Measurements from ENCODE around the gene TRPC4. TPM values are rescaled to one million over a fixed set of nuclear protein-coding genes. Genes with fewer than 3 reads are reported as not detected.

TRPC4 gene
- total RNA-seq, 2 experiments from 2014 or later = not detected

DNA sequence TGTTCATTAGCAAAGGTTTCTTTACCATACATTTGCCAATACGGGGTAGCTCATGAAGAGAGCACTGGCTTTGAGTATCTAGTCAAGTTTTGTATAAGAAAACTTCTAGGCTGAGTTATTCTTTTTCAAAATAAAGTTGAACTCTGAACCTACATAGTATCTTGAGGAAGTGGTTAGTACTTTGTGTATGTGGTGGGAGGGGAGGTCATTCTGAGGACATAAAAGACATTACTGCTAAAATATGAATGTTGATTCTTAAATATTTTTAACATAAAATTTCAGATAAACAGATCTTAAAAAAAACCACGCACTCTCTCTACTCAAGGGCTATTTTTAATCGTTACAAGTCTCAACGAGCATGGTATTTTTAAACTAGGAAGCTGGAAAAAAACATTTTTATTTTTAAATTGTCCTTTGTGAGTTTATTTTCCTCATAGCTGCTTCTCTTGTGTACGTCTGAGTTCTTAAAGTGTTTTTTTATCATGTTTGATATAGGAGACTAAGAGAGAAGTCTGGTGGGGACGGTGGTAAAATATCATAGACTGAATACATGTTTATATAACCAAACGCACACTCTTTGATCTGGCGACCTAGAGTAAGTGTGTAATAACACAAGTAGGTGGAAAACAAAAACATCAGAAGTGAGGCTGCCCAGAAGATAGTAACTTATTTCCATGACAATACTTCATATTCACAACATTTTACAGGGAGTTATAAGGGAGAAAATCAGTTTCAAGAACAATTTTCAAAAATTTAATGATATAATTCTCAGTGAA lies 153.0 kb downstream of the TRPC4 start:
- no peak overlapping the region for H3K27ac ChIP-seq (ENCODE audit: low read depth, low read length, poor library complexity, severe bottlenecking)
- H3K9me2 ChIP-seq (ENCODE audit: insufficient read depth, low read length) = no peaks in the 10 kb centered on the region
- ChIA-PET POLR2A (interaction anchor here (1.1 kb wide), 1 partner anchor 301 kb away, joined by 4 read pairs; no protein-coding TSS in a partner anchor), CTCF (ENCODE audit: unreplicated experiment) (no interaction called here)
- TF ChIP-seq EZH2phosphoT487 (IDR thresholded peaks at IDR 0.05; ENCODE audit: borderline replicate concordance, low read depth, low read length) (no peak), CTCF (conservative IDR thresholded peaks at IDR 0.05; ENCODE audit: low read length) (no peak)
- no peak overlapping the region for H3K4me3 ChIP-seq (ENCODE audit: low read depth, low read length, poor library complexity, severe bottlenecking)
- DNase-seq (ENCODE audit: low spot score) = no peak
- no peak overlapping the region for H3K4me2 ChIP-seq (ENCODE audit: low read length)
- no peak overlapping the region for H2AFZ ChIP-seq (ENCODE audit: low read length)
- peaks cover 5% of the 10 kb centered on the region for H3K4me1 ChIP-seq (ENCODE audit: insufficient read depth, low read length, poor library complexity, severe bottlenecking)
- no peaks in the 10 kb centered on the region for H4K20me1 ChIP-seq (ENCODE audit: insufficient read depth, low read length)
- no peaks in the 10 kb centered on the region for H3K9me3 ChIP-seq (ENCODE audit: low read length)
- H3K36me3 ChIP-seq (ENCODE audit: insufficient read depth, low read length) = no peaks in the 10 kb centered on the region
- no peaks in the 10 kb centered on the region for H3K79me2 ChIP-seq (ENCODE audit: insufficient read depth, low read depth, low read length)
- intact Hi-C loops (cut with micrococcal nuclease; ENCODE audit: unreplicated experiment) = no loop called here
- no TSS peak for BruUV-seq (replicated peaks)

DNA sequence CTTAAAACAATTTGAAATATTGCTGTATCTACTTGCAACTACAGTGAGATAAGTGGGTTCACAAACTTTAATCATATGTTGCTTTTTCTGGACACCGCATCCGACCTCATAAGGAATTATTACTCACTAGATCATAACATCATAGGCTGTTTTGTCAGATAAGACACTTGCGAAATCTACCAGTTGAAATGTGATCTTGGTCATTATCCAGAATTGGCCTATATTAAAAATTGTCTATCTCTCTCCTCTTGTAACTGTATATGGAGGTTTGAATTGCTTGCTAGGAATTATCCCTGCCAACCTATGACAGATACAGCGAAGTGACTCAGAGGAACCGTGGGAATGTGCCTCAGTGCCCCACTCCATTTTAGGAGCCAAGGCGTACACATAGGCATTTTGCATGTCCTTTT lies 154.0 kb downstream of the TRPC4 start:
- CTCF ChIA-PET (ENCODE audit: unreplicated experiment) = no interaction called here
- Histone ChIP-seq H3K79me2 (ENCODE audit: insufficient read depth, low read depth, low read length) (no peaks in the 10 kb centered on the region), H3K36me3 (ENCODE audit: insufficient read depth, low read length) (no peaks in the 10 kb centered on the region), H3K9me3 (ENCODE audit: low read length) (no peaks in the 10 kb centered on the region), H3K9me2 (ENCODE audit: insufficient read depth, low read length) (no peaks in the 10 kb centered on the region), H3K27ac (ENCODE audit: low read depth, low read length, poor library complexity, severe bottlenecking) (no peak overlapping the region), H3K4me2 (ENCODE audit: low read length) (no peak overlapping the region), H2AFZ (ENCODE audit: low read length) (no peak overlapping the region), H4K20me1 (ENCODE audit: insufficient read depth, low read length) (no peaks in the 10 kb centered on the region), H3K4me3 (ENCODE audit: low read depth, low read length, poor library complexity, severe bottlenecking) (no peak overlapping the region), H3K4me1 (ENCODE audit: insufficient read depth, low read length, poor library complexity, severe bottlenecking) (peaks cover 5% of the 10 kb centered on the region)
- no peak for DNase-seq (ENCODE audit: low spot score)
- POLR2A ChIA-PET = no interaction called here
- TF ChIP-seq CTCF (conservative IDR thresholded peaks at IDR 0.05; ENCODE audit: low read length) (no peak), EZH2phosphoT487 (IDR thresholded peaks at IDR 0.05; ENCODE audit: borderline replicate concordance, low read depth, low read length) (no peak)
- BruUV-seq (replicated peaks) = no TSS peak
- intact Hi-C loops (cut with micrococcal nuclease; ENCODE audit: unreplicated experiment) = no loop called here

DNA sequence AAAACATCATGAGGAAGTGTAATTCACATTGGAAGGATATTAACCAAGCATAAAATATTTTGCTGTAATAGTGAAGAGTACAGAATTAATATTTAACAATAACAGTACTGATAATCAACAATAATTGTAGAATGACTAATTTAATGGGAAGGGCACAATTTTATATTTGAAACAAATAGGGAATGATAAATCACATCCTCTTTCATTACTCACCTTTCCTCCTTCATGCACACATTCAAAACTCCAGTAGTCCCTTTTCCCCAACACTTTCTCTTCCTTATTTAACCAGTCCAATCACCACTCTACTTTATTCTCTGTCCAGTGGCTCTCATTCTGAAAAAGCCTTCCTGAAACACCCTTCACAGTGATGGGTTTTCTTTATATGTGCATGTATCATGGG lies 160.3 kb downstream of the TRPC4 start:
- intact Hi-C loops (cut with micrococcal nuclease; ENCODE audit: unreplicated experiment) = no loop called here
- Histone ChIP-seq H3K27ac (ENCODE audit: low read depth, low read length, poor library complexity, severe bottlenecking) (no peak overlapping the region), H3K36me3 (ENCODE audit: insufficient read depth, low read length) (no peaks in the 10 kb centered on the region), H3K9me2 (ENCODE audit: insufficient read depth, low read length) (no peaks in the 10 kb centered on the region), H3K79me2 (ENCODE audit: insufficient read depth, low read depth, low read length) (no peaks in the 10 kb centered on the region), H4K20me1 (ENCODE audit: insufficient read depth, low read length) (no peaks in the 10 kb centered on the region), H3K4me3 (ENCODE audit: low read depth, low read length, poor library complexity, severe bottlenecking) (no peak overlapping the region), H2AFZ (ENCODE audit: low read length) (no peak overlapping the region), H3K9me3 (ENCODE audit: low read length) (no peaks in the 10 kb centered on the region), H3K4me1 (ENCODE audit: insufficient read depth, low read length, poor library complexity, severe bottlenecking) (no peaks in the 10 kb centered on the region), H3K4me2 (ENCODE audit: low read length) (no peak overlapping the region)
- ChIA-PET POLR2A (no interaction called here), CTCF (ENCODE audit: unreplicated experiment) (no interaction called here)
- DNase-seq (ENCODE audit: low spot score) = no peak
- no peak for TF ChIP-seq CTCF (conservative IDR thresholded peaks at IDR 0.05; ENCODE audit: low read length)
- TF ChIP-seq EZH2phosphoT487 (IDR thresholded peaks at IDR 0.05; ENCODE audit: borderline replicate concordance, low read depth, low read length) = no peak
- no TSS peak for BruUV-seq (replicated peaks)

Data from OCI-LY7 (cell line).